ENCODE measurements around the gene RAPGEF4. TPM values are rescaled to one million over a fixed set of nuclear protein-coding genes. Genes with fewer than 3 reads are reported as not detected.

Gene RAPGEF4
- total RNA-seq, 1 experiment from 2014 or later: 0.98 TPM

GRCh38 chr2:172817411-172817810 lies 81.8 kb downstream of the RAPGEF4 start:
- Mint-ChIP-seq H3K27ac (ENCODE audit: unreplicated experiment) (no peak overlapping the region), H3K9me3 (ENCODE audit: unreplicated experiment) (no peaks in the 10 kb centered on the region), H3K27me3 (ENCODE audit: insufficient read depth, unreplicated experiment) (no peaks in the 10 kb centered on the region), H3K36me3 (ENCODE audit: insufficient read depth, unreplicated experiment) (no peaks in the 10 kb centered on the region), H3K4me3 (ENCODE audit: unreplicated experiment) (no peak overlapping the region), H3K4me1 (ENCODE audit: low read depth, unreplicated experiment) (no peaks in the 10 kb centered on the region)
- Histone ChIP-seq H3K36me3 (ENCODE audit: control insufficient read depth, insufficient read depth, low read length) (no peaks in the 10 kb centered on the region), H3K27me3 (replicated peaks; ENCODE audit: control insufficient read depth, insufficient read depth, low read length) (no peaks in the 10 kb centered on the region; the same call in 1 of the 2 replicates), H3K4me3 (ENCODE audit: low read depth, low read length) (no peak overlapping the region), H3K9me3 (no peaks in the 10 kb centered on the region), H3K4me1 (no peaks in the 10 kb centered on the region)
- no peak for DNase-seq
- CTCF ChIA-PET: no interaction called here
- POLR2A ChIA-PET: no interaction called here
- intact Hi-C loops (cut with micrococcal nuclease; ENCODE audit: unreplicated experiment): no loop called here
- TF ChIP-seq, protein P1, sequence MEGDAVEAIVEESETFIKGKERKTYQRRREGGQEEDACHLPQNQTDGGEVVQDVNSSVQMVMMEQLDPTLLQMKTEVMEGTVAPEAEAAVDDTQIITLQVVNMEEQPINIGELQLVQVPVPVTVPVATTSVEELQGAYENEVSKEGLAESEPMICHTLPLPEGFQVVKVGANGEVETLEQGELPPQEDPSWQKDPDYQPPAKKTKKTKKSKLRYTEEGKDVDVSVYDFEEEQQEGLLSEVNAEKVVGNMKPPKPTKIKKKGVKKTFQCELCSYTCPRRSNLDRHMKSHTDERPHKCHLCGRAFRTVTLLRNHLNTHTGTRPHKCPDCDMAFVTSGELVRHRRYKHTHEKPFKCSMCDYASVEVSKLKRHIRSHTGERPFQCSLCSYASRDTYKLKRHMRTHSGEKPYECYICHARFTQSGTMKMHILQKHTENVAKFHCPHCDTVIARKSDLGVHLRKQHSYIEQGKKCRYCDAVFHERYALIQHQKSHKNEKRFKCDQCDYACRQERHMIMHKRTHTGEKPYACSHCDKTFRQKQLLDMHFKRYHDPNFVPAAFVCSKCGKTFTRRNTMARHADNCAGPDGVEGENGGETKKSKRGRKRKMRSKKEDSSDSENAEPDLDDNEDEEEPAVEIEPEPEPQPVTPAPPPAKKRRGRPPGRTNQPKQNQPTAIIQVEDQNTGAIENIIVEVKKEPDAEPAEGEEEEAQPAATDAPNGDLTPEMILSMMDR (IDR thresholded peaks at IDR 0.05; ENCODE audit: insufficient read depth in 1 of 2, low read depth in 1 of 2, low read length in 1 of 2, severe bottlenecking in 1 of 2, unreplicated experiment in 1 of 2): no peak
- BruUV-seq (replicated peaks): no TSS peak

DNA sequence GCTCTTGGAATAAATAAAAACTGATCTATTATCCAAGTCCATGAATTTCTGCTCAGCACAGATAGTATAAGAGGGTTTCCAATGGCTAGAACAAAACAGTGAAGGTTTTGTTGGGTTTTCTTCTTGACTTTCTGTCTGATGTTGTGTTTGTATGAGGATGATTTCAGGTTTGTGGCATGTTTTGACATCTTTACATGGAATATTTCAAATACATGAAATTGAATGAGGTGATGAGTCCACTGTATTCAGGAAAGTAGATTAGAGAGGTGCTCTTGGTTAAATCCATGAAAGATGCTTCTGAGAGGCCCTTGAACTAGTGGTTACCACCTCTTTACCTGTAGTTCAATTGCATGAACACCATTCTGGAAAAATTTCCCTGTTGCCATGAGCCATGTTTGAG lies 84.3 kb downstream of the RAPGEF4 start:
- no peak overlapping the region for H3K27ac Mint-ChIP-seq (ENCODE audit: unreplicated experiment)
- Histone ChIP-seq H3K4me3 (ENCODE audit: low read depth, low read length) (no peak overlapping the region), H3K27me3 (replicated peaks; ENCODE audit: control insufficient read depth, insufficient read depth, low read length) (no peaks in the 10 kb centered on the region; the same call in 1 of the 2 replicates), H3K36me3 (ENCODE audit: control insufficient read depth, insufficient read depth, low read length) (no peaks in the 10 kb centered on the region), H3K9me3 (no peaks in the 10 kb centered on the region), H3K4me1 (no peaks in the 10 kb centered on the region)
- DNase-seq: no peak
- H3K36me3 Mint-ChIP-seq (ENCODE audit: insufficient read depth, unreplicated experiment): no peaks in the 10 kb centered on the region
- no peaks in the 10 kb centered on the region for H3K9me3 Mint-ChIP-seq (ENCODE audit: unreplicated experiment)
- TF ChIP-seq, protein P1 (IDR thresholded peaks at IDR 0.05; ENCODE audit: insufficient read depth in 1 of 2, low read depth in 1 of 2, low read length in 1 of 2, severe bottlenecking in 1 of 2, unreplicated experiment in 1 of 2): no peak
- ChIA-PET POLR2A (no interaction called here), CTCF (no interaction called here)
- intact Hi-C loops (cut with micrococcal nuclease; ENCODE audit: unreplicated experiment): no loop called here
- no peak overlapping the region for H3K4me3 Mint-ChIP-seq (ENCODE audit: unreplicated experiment)
- no peaks in the 10 kb centered on the region for H3K4me1 Mint-ChIP-seq (ENCODE audit: low read depth, unreplicated experiment)
- no peaks in the 10 kb centered on the region for H3K27me3 Mint-ChIP-seq (ENCODE audit: insufficient read depth, unreplicated experiment)
- BruUV-seq (replicated peaks): no TSS peak

- Mint-ChIP-seq H3K4me3 (ENCODE audit: unreplicated experiment) (no peak overlapping the region), H3K27ac (ENCODE audit: unreplicated experiment) (no peak overlapping the region), H3K9me3 (ENCODE audit: unreplicated experiment) (no peaks in the 10 kb centered on the region), H3K27me3 (ENCODE audit: insufficient read depth, unreplicated experiment) (no peaks in the 10 kb centered on the region), H3K4me1 (ENCODE audit: low read depth, unreplicated experiment) (no peaks in the 10 kb centered on the region), H3K36me3 (ENCODE audit: insufficient read depth, unreplicated experiment) (no peaks in the 10 kb centered on the region)
- TF ChIP-seq, protein P1 (IDR thresholded peaks at IDR 0.05; ENCODE audit: insufficient read depth in 1 of 2, low read depth in 1 of 2, low read length in 1 of 2, severe bottlenecking in 1 of 2, unreplicated experiment in 1 of 2): no peak
- CTCF ChIA-PET: interaction anchor here (0.6 kb wide), 1 partner anchor 149 kb away, joined by 3 read pairs; no protein-coding TSS in a partner anchor
- Histone ChIP-seq H3K27me3 (replicated peaks; ENCODE audit: control insufficient read depth, insufficient read depth, low read length) (no peaks in the 10 kb centered on the region; the same call in 1 of the 2 replicates), H3K36me3 (ENCODE audit: control insufficient read depth, insufficient read depth, low read length) (no peaks in the 10 kb centered on the region), H3K4me3 (ENCODE audit: low read depth, low read length) (no peak overlapping the region), H3K9me3 (no peaks in the 10 kb centered on the region), H3K4me1 (no peaks in the 10 kb centered on the region)
- intact Hi-C loops (cut with micrococcal nuclease; ENCODE audit: unreplicated experiment): no loop called here
- POLR2A ChIA-PET: no interaction called here
- no peak for DNase-seq
- BruUV-seq (replicated peaks): no TSS peak
These were observed 86.0 kb downstream of the RAPGEF4 start for GRCh38 chr2:172821370-172822338.
